SW480 (cell line): Measurements from ENCODE around the gene KRTAP5-9.
"Not testable (repeated sequence)": the region's sequence is repeated elsewhere in the genome, so short reads cannot be mapped to it uniquely, and the experiment has no call there.

Experiments used
- DNase-seq: peaks from one replicate; pipeline ENCODE4 v3.0.0-alpha.2; 2016; ENCODE audit warnings: low spot score

The KRTAP5-9 gene

GRCh38 chr11:71588314-71588713 is 40.1 kb downstream of the KRTAP5-9 start:
- peak; percentile 11 for DNase-seq

- DNase-seq, result peak; percentile 41
Observed at GRCh38 chr11:71588822-71589545, 40.8 kb downstream of the KRTAP5-9 start.

GRCh38 chr11:71589546-71589920 is 41.3 kb downstream of the KRTAP5-9 start:
- not testable (repeated sequence) for DNase-seq
